NOMO-1 (cell line): Measurements from ENCODE around the gene PROM1.

Source experiments
- DNase-seq, 2 experiments: peaks; one replicate each; lab custom pipeline; 2025; ENCODE audit not compliant: unreplicated experiment in 2 of 2; lab: John Stamatoyannopoulos, UW

The PROM1 gene

DNA sequence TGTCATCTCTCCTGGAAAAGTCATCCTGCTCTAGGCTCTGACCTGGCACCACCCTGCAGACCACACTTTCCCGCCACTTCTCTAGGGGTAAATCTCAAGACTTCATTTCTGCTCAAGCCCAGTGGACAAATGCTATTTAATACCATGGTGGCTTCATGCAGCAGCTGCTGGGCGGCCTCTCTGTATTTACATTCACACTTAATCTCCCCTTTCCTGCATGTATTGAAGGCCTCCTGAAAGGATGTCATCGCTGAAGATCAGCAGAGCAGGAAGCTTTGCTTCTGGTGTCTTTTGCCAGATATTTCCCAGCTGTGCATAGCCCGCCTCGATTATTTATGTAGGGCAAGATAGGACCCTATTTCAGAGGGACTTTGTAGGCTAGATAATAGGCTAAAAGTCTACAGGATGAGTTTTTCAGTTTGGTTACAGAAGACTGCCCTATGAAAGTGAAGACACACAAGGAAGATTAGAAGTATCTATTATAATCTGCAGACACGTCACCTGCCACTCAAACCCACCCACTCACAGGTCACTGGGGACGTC lies 17.2 kb downstream of the PROM1 start:
- no peak for DNase-seq

DNA sequence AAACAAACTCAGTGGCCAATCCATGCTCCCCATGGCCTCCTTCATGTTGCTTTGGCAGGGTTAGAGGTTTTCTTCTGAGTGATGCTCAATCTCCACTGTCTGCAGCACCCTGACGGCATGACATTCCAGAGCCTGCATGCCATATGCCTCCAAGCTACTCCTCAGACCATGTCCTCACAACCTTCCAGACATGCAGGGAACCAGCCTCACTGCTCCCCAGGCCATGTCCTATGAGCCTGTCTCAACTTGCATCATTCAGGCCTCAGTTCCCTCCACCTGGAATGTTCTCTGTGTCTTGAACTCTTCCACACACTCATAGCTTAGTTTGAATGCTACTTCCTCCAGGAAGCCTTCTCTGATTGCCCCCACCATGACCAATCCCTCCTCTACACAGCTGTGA lies 18.8 kb downstream of the PROM1 start:
- DNase-seq = no peak

DNA sequence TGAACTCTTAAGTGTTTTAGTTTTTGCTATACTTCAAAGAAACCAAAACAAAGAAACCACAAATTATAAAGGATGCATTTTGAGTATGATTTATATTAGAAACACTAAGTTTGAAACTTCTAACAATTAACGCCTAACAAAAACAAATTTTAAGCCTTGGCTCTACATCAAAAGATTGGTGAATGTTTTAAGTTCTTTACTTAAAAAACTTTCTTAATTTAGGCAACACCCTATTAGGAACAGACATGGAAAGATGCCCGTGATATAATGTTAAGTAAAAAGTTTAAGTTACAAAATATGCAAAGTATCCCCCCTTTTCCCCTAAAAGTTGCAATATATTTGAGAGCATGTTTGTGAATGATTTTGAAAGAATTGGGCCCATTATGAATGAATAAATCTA lies 21.2 kb downstream of the PROM1 start:
- DNase-seq = no peak

DNA sequence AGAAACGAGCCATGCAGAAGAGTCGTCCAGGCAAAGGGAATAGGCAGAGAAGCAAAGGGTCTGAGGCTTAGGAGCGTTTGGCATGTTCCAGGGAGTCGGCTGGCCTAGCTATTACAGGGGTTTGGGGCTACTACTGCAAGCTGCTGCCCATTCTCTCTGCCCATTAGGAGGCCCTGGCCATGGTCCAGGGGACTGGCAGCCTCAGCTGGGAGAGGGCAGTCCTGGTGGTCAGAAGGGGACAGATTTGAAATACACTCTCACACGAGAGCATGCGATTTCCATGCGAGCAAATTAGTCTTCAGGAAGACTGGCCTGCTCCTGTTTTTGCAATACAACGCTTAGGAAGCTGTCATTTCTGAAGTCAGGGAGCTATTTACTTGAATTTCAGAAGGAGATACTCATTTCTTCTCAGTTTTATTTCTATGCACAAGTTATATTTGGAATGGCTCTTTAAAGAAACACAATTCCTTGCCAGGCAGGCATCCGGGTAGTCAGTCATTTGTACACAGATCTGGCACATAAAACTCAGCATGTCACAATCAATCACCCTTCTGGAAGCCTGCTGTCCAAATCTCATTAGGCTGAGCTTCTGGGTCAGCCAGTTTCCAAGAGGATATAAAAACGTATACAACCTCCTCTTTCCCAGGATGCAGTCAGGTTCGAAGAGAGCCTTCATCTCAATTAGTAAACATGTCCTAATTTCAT lies 27.0 kb downstream of the PROM1 start:
- DNase-seq = no peak

DNA sequence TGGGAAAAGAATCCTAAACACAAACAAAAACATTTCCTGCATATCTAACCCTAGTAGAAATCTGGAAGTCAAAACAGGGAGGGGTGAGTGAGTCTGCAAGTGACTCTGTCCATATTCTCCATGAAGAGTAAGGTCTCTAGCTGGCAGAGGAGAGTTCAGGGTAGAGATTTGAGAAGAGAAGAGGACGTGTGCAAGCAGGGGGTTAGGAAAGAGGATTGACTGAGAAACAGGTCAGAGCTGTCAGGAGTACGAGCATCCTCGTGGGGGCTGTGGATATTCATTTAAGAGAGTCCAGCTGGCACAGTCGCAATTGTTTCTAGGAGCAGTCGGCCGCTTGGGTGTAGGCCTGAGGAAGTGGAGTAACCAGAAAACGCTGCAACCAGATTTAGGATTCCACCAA lies 27.9 kb downstream of the PROM1 start:
- DNase-seq = no peak

DNA sequence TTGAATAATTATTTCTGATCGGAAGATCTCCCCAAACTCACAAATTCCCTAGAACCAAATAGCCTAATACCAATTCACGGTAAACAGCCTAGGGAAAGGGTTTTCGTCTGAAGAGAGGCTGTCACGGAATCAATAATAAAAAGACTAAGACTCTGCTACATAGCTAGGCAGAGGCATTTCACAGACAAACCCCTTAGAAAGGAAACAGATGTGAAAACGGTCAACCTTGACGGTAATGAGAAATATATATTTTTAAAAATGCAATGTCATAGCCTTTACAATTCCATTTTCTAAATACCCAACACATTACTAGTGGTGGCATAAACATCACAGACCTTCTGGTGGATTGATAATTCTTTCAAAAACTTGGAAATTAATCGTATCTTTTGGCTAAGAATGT lies 28.4 kb downstream of the PROM1 start:
- peak in 1 of 2 experiments; percentile 6 for DNase-seq

DNA sequence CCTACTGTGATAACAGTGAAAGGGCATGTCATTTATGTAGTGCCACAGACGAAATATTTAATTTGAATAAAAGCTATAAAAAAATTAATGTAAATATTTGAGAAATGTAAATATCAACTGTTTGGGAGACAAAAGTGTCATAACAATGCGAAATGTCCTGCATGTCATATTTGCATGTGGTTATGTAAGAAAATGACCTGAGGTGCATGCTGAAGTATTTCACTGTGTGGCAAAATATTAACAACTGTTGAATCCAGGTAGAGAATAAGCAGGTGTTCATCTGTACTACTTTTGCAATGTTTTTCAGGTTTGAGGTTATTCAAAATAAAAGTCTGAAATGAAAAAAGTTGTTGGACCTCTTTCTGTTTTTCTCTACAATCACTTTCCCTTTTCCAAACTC lies 30.9 kb downstream of the PROM1 start:
- no peak for DNase-seq

DNA sequence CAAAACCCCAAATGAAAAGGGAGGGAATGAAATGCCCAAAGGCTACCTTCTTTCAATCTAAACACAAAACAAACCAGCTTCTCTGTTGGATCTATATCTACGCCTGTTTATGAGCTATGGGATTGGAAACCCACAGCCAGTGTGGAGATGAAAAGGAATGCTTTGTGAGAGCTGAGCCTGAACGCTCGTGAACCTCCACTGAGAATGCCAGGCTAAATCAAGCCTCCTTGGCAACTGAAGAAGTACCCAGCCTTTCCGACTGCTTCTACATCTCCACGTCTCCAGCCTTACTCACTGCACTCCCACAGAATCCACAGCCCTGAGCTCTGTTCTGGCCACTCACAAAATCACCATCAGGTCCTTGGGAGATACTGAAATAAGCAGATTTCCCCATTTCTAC lies 31.8 kb downstream of the PROM1 start:
- DNase-seq = no peak

DNA sequence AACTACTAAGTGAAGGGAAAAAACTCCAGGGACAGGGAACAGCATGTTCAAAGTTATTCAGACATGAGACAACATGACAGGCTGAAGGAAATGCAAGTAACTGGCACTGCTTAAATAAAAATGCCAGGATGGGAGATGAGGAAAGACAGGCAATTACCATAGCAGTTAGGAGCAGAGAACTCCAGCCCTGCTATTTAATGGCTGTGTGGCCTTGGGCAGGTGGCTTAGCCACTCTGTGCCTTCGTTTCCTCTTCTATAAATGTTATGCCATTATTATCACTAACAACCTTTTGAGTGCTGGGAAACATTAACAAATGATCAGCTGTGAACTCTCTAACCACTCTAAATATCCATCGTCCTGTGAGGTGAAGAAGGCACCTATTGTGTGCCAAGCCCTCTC lies 32.7 kb downstream of the PROM1 start:
- no peak for DNase-seq

DNA sequence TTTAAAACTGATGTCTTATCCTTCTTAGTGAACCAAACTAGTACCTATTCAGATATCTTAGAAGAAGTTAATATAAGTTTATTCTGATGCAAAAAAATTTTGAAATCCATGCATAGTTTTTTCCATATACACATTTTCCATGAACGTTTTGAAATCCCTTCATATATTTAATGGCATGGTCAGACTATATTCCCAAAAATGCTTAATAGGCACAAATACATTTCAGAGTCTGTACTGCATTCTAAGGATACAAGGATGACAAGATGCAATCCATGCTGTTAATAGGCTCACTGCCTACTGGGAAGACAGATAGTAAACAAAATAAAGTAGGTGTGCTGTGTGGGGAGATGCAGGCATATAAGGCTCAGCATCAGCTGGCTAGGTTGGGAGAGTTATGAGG lies 33.2 kb downstream of the PROM1 start:
- DNase-seq = no peak

DNA sequence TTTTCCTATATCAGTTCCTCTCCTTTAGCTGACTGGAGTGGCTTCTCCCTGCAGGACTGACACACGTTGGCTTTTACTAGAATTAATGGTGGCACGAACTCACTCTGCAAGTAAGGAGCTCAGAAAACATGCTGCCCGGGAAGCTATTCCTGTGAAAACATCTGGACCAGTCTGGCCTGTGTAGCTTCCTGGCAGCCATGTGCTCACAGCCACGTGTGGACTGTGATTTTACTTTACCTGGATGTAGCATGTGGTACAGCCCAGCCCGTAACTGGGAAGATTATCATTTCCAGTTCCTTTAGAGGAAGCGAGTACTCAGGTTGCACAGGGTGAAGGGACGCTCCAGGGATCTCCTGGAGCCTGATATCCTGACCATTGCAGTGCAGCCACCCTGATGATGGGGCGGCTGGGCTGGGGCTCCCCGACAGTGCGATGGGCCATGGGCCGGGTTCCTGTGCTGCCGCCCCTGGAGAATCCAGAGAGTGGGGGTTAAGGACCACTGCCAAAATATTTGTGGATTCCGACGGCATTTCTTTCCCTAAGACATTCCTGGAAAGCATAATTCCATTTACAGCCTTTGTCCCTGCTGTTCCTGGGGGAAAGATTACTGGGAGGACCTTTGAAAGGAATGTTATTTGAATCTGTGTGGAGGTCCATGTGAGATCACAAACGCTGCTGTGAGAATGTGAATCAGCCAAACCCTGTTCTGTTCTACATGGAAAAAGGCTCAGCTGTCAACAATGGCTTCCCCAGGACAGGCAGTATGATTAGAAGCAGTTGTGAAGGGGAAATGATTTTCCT lies 35.0 kb downstream of the PROM1 start:
- no peak for DNase-seq

DNA sequence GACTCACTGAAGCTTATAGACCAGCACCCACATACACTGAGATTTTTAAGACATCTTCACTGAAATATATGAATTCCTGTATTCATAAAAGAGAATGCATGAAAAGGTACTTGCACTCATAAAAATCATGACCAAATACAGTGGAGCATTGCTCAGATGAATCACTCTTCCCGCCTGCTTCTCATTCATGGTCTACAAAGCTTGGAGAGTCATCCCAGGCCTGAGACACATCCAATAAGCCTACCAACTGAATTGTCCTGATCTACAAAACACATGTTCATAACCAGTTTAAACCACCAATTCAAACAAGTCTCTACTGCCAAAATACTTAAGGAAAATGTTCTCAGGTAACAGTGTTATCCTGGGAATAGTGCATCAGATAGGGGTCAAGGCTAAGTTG lies 38.1 kb downstream of the PROM1 start:
- no peak for DNase-seq

DNA sequence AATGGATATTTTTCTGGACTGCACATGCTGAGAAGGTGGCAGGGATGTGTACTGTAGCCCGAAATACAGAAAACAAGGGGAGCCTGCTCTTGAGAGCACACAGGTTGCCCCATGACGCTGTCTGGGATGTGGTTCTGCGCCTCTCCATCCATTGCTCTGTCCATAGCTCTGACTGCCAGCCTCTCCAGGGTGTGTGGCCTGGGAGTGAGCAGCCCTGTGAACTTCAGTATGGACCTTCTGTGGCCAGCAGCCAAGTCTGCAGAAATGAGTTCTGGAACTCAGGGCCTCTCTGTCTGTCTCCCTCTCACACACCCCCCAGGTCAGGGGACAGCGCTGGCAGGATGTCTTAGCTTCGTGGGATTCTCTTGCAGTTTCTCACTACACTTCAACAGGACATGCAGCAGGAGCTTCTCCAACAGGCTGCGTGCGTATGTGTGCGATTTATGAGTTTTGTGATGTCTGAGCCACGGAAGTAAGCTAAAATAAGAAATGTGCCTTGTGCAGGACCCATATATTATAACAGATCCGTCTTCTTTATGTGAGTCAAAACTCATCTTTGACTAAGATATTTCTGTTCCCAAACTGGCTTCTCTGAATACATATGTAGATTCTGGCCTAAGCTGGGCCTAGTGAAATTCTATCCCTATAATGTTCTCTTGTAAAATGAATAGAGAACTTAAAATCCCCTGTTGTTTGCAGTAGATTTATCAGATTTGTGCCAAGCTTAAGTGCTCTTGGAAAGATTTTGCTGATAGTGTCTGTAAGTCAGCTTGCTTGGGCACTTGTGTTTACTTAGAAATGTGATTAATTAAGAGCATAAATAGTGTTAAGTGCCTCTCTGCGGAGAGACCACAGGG lies 40.0 kb downstream of the PROM1 start:
- no peak for DNase-seq

DNA sequence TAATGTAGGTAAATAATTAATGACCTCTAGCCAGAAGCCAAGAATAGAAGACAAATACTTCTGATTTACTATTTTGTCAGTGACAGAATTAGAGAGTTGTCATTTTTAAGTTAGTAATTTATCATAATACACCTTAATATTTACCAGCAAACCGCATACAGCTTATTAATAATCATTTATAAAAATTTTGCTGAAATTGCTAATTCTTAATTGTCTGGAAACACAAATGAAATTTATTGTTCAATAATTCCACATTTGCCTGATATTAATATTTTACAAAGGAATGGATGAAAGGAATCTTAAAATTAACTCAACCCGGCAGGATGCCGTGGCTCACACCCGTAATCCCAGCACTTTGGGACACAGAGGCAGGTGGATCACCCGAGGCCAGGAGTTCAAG lies 44.7 kb downstream of the PROM1 start:
- no peak for DNase-seq

DNA sequence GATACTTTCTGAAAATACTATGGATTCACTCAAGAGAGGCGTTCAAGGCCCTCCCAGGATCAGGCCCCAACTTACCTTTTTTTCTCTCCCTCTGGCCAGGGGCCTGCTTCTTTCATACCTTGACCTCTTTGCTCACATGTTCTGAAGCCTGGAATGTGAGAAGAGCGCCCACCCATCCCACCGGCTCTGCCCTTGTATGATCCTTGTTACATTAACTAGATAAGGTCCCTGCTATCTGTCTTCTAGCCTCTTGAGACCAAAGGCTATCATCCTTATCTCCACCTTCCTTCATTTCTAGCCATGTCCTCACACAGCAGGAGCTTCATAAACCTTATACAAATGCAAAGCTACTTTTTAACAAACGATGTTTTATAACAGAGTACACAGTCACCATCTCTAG lies 45.9 kb downstream of the PROM1 start:
- no peak for DNase-seq

DNA sequence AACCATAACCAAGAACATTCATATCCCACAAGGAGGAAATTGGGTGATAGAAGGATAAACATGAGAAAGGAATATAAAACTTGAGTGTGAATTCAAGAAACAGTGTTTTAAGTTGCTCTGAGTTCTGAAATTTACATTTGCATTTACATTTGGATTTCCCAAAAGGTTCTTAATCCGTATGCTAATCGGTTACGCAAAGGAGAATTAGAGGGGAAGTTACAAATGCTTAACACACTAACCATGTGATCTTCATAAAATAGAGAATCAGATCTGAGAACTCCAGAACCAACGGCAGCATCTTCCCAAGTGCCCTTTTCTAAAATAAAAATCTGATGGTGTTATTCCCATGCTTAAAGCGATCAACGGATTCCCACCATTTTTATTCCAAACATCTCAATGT lies 48.0 kb downstream of the PROM1 start:
- DNase-seq = no peak

DNA sequence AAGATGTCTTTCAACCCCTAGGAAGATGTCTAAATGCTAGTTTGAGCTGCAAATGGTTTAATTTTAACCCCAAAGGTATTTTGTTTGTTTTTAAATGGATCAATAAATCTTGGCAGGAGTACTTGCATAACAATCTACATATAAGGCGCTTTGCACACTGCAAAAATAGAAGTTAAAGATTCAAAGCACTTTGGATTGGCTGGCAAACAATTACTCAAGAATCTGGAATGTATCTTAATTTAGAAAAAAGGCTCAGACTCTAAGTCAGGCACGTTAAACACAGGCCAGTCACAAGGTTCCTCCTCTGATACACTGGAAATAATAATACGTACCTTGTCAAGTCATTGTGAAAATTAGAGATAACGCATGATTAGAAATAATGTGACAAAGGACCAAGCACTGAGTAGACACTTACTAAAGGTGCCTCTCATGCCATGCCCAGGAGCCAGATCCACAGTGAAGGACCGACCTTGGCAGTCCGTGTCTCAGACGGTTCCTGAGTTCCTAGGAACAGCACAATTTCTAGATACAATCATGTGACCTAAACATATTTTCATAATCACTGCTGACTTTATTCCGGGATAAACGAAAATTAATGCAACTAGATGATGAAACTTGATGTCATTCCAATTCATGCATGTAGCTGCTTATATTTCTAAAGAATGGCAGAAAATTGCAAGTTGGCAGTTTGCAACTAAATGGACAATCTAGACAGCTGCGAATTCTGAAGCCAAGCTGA lies 49.6 kb downstream of the PROM1 start:
- no peak for DNase-seq

DNA sequence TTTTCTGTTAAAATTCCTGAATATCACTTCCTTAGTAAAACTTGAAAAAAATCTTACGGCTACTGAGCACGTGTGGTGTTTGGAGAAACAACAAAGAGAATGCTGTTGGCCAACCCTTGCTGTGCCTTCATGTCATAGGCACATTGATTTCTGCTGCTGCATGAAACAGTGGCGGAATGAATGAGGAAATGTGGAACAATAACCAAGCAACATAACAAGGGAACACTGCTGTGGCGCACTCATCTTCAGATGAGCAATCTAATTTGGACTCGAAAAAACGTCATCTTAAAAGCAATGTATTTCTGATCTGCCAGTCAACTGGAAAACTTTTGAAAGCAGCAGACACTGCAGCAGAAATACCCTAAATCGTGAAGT lies 51.4 kb downstream of the PROM1 start:
- peak in 1 of 2 experiments; percentile 8 for DNase-seq

DNA sequence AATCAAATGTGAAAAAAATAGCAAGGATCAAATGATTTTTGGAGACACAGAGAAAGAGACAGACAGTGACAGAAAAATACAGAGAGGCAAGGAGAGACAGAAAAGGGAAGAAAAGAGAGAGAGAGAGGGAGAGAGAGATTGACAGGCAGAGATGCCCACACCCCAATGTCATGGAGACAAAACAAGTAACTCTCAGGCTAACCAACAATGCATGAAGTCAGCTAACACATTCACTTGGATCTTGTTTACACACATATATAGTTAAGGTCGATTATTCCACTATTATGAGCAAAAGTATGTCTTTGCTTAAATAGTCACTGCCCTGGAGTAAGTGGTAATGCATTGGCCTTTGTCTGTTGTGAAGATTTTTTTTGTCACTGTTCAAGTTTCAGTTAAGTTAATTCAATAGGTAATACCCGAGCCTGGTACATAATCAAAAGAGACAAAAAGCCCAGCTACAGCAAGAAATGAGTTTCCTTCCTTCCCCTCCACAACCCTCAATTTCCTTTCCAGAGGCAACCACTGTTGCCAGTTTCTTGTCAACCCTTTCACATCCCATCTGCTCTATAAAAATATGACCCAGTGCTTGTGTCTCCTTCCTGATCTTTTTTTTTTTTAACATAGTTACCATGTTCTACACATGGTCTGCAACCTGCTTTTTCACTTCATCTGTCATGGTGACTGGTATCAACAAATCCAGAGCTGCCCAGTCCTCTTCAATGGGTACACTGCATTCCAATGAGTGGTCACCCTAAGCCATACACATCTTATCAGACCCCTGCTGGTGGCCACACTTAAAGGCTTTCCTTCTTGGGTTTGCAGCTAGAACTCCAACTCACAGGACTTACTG lies 52.1 kb downstream of the PROM1 start:
- no peak for DNase-seq

DNA sequence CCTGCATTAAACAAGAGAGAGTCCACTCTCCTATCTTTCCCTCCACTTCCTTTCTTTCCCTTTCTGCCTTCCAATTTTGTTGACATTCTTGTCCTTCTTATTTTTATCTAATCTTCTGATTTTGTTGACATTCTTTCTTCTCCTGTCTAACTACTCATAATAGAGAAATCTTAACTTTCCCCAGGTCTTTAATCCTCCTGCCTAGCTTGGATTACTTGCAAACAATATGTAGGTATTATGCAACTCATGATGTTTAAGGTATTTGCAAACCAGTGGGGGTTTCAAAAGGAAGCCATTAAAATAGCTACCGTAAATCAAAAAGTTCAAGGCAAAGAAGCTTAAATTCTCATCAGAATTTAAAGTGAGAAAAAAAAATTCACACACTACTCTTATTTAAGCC lies 53.9 kb downstream of the PROM1 start:
- DNase-seq = peak; percentile 31 to 68
